Left ventricle myocardium inferior (tissue), 1 donor: ENCODE measurements around the gene GPATCH4. TPM values are rescaled to one million over a fixed set of nuclear protein-coding genes. Genes with fewer than 3 reads are reported as not detected.

ENCODE experiments used
- DNase-seq: peaks from one replicate; pipeline ENCODE4 v3.0.0-alpha.2; 2020
- H3K27ac ChIP-seq: fragments of 200-600 bp; replicated peaks from 2 replicates; pipeline ENCODE4 v1.8.0; 2021
- H3K27me3 ChIP-seq: fragments of 200-600 bp; 2 replicates; pipeline ENCODE4 v1.8.0; 2021; ENCODE audit warnings: low read depth
- H3K36me3 ChIP-seq: fragments of 200-600 bp; 2 replicates; pipeline ENCODE4 v1.8.0; 2021
- H3K4me1 ChIP-seq: fragments of 200-600 bp; 2 replicates; pipeline ENCODE4 v1.8.0; 2021
- H3K4me3 ChIP-seq: fragments of 200-600 bp; 2 replicates; pipeline ENCODE4 v1.8.0; 2021; ENCODE audit warnings: mild to moderate bottlenecking, moderate library complexity
- H3K9me3 ChIP-seq: fragments of 200-600 bp; replicated peaks from 2 replicates; pipeline ENCODE4 v1.8.0; 2021
- intact Hi-C: fragments of 100-400 bp; cut with micrococcal nuclease; formaldehyde crosslinking; loops from one replicate; pipeline ENCODE4 v1.11.0; 2022
- long read RNA-seq: library from polyadenylated mRNA; unstranded; transcript quantifications from one replicate; pipeline ENCODE4 v2.0.0, GENCODE V29; 2021
- total RNA-seq: library from RNA; stranded (reverse); fragmentation: NEBNext Ultra II Directional; extraction: Animal tissue kit (Norgen Biotek cat#: 25700); gene quantifications from one replicate; pipeline ENCODE4 v1.2.1, GENCODE V29; 2021
- TF ChIP-seq, protein P1 (sequence below): fragments of 200-600 bp; IDR thresholded peaks from 2 replicates; pipeline ENCODE4 v1.8.0; 2021; ENCODE audit warnings: antibody characterized with exemption, mild to moderate bottlenecking, borderline replicate concordance
- donor health status: DM: no; HTN: yes; CAD: no; lungs with severe emphysema.

The GPATCH4 gene
- total RNA-seq: 15.1 TPM
- long read RNA-seq, transcript GPATCH4-201 (8 exons, 1,972 nt): major isoform, 13 of 18 reads
- long read RNA-seq, partial matches to known transcripts: 0 of 18 reads
- long read RNA-seq, other reads (novel, unspliced or antisense): 3 of 18 reads

DNA sequence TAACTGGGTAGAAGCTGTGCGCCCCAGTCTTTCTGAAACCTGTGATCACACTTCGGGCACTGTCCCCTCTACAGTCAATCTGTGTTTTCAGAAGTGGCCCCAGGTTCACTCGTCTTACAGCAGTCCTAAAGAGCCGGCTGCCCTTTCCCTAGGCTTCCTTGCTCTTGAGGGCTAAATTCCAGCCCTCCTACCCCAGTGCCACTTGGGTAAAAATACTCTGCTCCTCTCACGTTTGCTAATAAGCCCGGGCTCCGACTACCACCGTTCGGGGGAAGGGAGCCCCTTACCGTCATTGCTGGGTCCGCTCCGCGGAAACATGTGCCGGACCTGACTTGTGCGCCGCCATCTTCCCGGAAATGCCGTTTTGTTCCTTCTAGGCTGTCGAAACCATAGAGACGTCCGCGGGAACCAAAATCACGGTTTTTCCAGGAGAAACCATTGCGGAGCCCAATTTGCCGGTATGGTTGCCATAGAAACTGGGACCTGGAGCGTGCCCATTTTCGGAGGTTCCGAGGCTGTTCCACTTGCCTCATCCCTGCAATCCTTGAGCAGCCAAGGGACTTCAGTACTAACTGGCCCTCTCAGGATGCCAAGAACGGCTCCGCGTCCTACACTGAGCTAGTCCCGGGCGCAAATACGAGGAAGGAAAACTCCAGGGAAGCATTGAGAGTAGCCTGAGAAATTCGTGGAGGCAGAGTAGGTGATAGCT, at the start of gene GPATCH4:
GPATCH4 (minus strand) TSS at position 358 of the 709 bp plus-strand sequence.
- TF ChIP-seq, protein P1, sequence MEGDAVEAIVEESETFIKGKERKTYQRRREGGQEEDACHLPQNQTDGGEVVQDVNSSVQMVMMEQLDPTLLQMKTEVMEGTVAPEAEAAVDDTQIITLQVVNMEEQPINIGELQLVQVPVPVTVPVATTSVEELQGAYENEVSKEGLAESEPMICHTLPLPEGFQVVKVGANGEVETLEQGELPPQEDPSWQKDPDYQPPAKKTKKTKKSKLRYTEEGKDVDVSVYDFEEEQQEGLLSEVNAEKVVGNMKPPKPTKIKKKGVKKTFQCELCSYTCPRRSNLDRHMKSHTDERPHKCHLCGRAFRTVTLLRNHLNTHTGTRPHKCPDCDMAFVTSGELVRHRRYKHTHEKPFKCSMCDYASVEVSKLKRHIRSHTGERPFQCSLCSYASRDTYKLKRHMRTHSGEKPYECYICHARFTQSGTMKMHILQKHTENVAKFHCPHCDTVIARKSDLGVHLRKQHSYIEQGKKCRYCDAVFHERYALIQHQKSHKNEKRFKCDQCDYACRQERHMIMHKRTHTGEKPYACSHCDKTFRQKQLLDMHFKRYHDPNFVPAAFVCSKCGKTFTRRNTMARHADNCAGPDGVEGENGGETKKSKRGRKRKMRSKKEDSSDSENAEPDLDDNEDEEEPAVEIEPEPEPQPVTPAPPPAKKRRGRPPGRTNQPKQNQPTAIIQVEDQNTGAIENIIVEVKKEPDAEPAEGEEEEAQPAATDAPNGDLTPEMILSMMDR: no peak
- DNase-seq: peak; percentile 68
- Histone ChIP-seq H3K27me3 (no peaks in the 10 kb centered on the region), H3K27ac (peak within 1 kb of the TSS; percentile 86), H3K4me3 (peak within 1 kb of the TSS; percentile 76), H3K9me3 (no peaks in the 10 kb centered on the region), H3K4me1 (peaks cover 30% of the 10 kb centered on the region), H3K36me3 (peaks cover 19% of the 10 kb centered on the region)
- intact Hi-C loops: loop anchor here (10.0 kb wide), 1 partner anchor 146 kb away; no protein-coding TSS in a partner anchor

DNA sequence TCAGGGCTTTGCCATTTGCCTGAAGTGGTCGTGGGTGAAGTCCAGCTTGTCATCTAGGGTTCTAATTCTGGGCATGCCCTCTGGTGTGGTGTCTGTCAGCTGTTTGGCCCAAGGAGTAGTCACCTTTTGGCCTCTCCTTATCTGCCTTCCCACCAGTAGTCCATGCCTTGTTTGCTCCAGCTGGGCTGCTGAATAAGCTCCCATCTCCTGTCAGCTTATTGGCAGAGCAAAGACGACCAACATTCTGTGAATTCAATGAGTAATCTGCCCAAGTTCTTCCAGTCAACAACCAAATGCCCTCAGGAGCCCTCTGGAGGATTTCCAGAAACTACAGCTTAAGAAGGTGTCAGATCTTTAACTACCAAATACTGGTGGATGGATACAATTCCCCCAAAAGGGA, 47.7 kb upstream of the GPATCH4 start:
- Histone ChIP-seq H3K9me3 (no peaks in the 10 kb centered on the region), H3K4me3 (no peak overlapping the region), H3K27me3 (peaks cover 97% of the 10 kb centered on the region), H3K4me1 (no peaks in the 10 kb centered on the region), H3K27ac (no peak overlapping the region), H3K36me3 (no peaks in the 10 kb centered on the region)
- TF ChIP-seq, protein P1: no peak
- intact Hi-C loops: no loop called here
- no peak for DNase-seq

DNA sequence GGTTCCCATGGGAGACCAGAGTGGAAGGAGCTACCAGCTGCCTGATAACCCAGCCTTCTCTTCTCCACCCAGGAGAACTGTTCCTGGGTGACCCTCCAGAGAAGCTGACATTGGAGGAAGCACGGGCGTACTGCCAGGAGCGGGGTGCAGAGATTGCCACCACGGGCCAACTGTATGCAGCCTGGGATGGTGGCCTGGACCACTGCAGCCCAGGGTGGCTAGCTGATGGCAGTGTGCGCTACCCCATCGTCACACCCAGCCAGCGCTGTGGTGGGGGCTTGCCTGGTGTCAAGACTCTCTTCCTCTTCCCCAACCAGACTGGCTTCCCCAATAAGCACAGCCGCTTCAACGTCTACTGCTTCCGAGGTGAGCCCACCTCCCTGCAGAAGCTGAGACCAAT, 47.2 kb upstream of the GPATCH4 start:
- no peak overlapping the region for H3K27ac ChIP-seq
- intact Hi-C loops: no loop called here
- no peak for DNase-seq
- no peaks in the 10 kb centered on the region for H3K36me3 ChIP-seq
- no peaks in the 10 kb centered on the region for H3K9me3 ChIP-seq
- TF ChIP-seq, protein P1: no peak
- no peak overlapping the region for H3K4me3 ChIP-seq
- no peaks in the 10 kb centered on the region for H3K4me1 ChIP-seq
- peaks cover 97% of the 10 kb centered on the region for H3K27me3 ChIP-seq

DNA sequence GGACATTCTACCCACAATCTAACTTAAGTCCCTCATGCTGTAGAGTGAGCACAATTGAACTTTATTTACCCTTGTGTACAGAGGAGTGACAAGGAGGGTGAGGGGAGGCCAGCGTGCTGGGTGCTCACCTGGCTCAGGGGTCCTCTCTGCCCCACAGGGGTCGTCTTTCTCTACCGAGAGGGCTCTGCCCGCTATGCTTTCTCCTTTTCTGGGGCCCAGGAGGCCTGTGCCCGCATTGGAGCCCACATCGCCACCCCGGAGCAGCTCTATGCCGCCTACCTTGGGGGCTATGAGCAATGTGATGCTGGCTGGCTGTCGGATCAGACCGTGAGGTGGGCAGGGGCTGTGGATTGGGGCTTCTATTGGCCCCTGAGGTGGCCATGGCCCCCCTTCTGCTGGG, 46.1 kb upstream of the GPATCH4 start:
- DNase-seq: no peak
- Histone ChIP-seq H3K36me3 (no peaks in the 10 kb centered on the region), H3K9me3 (no peaks in the 10 kb centered on the region), H3K27me3 (peaks cover 97% of the 10 kb centered on the region), H3K27ac (no peak overlapping the region), H3K4me3 (no peak overlapping the region), H3K4me1 (peaks cover 2% of the 10 kb centered on the region)
- TF ChIP-seq, protein P1: no peak
- intact Hi-C loops: no loop called here

DNA sequence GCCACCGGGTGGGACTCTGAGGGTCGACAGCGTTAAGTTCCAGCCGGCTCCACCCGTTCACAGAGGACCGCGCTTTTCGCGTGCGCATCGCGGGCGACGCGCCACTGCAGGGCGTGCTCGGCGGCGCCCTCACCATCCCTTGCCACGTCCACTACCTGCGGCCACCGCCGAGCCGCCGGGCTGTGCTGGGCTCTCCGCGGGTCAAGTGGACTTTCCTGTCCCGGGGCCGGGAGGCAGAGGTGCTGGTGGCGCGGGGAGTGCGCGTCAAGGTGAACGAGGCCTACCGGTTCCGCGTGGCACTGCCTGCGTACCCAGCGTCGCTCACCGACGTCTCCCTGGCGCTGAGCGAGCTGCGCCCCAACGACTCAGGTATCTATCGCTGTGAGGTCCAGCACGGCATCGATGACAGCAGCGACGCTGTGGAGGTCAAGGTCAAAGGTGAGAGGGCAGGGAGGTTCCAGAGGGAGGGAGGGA, 45.5 kb upstream of the GPATCH4 start:
- peaks cover 97% of the 10 kb centered on the region for H3K27me3 ChIP-seq
- intact Hi-C loops: no loop called here
- no peak for DNase-seq

More for the DNA sequence above, 45.5 kb upstream of the GPATCH4 start:
- Histone ChIP-seq H3K4me1 (peaks cover 8% of the 10 kb centered on the region), H3K36me3 (no peaks in the 10 kb centered on the region), H3K9me3 (no peaks in the 10 kb centered on the region), H3K27ac (no peak overlapping the region), H3K4me3 (no peak overlapping the region)
- TF ChIP-seq, protein P1: no peak
